Activated T-cell treated with anti-CD3 and anti-CD28 coated beads, Interleukin-2, amount 50 U/mL, for 1 hour (primary cell): ENCODE results near the gene HDLBP.
"Not testable (repeated sequence)": the region's sequence is repeated elsewhere in the genome, so short reads cannot be mapped to it uniquely, and the experiment has no call there.

ENCODE experiments used
- DNase-seq: peaks from one replicate; pipeline ENCODE4 v3.0.0-alpha.2; 2020

HDLBP gene

GRCh38 chr2:241302759-241303651, 12.5 kb downstream of the HDLBP start:
- DNase-seq, result no peak

- DNase-seq, result no peak
Observed at GRCh38 chr2:241302083-241302482, 13.4 kb downstream of the HDLBP start.

DNA sequence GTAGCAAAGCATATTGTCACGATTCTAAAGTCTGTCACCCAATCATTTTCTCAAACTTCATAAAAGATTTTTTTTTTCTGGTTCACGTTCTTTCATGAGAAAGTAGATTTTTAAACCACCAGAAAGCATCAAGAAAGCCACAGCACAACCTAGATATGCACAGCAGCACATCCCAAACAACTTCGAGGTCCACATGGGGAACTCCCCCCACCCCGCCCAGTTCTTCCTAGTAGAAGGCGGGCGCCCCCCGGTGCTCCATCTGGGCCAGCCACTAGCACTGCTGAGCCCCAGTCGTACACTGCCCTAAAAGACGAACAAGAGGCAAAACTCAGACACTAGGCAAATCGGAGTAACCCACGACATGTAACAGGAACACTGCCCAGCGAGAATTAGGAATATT, 15.5 kb downstream of the HDLBP start:
- DNase-seq, result peak; percentile 58

- DNase-seq, result peak; percentile 34
Observed at GRCh38 chr2:241298673-241299072, 16.8 kb downstream of the HDLBP start.

DNA sequence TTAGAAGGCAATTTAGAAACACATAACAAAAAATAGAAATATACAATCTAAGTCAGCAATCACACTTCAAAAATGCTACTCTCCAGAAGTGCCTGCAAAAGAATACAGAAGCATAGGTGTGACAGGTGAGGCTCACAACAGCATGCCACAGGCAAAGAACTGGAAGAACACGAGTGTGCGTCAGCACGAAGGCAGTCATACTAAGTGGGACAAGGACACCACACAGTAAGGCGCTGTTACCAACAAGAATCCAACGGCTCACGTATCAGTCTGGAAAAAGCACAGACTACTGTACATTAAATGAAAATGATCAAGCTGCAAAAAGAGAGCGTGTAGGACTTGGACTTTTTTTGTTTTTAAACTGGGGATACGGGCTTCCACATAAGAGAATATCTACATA, 18.7 kb downstream of the HDLBP start:
- DNase-seq, result no peak

DNA sequence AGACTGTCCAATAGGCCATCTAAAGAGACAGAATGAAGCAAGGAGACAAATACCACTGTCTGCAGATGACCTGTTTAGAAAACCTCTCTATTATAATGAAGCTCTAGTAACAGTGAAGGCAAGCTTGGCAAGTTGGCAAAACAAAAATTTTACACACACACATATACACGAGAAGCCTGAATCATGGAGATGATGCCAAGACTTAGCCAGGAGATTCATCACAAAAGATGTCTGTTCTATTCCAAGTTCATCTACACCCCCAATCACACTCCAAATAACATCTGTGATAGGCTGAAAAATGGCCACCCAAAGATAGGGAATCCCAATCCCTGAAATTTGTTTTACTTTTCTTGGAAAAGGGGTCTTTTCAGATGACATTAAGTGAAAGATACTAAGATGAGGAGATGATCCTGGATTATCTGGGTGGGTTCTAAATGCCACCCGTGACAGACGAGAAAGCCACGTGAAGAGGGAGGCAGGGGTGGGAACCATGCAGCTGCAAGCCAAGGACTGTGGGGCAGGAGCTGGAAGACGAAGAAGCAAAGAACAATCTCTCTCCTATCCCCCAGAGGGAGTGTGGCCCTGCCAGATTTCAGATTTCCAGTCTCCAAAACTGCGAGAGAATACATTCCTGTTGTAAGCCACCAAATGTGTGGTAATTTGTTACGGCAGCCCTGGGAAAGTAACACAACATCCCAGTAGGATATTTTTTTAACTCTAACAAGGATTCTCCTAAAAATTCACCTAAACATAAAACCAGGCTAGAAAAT, 20.0 kb downstream of the HDLBP start:
- DNase-seq, result no peak

DNA sequence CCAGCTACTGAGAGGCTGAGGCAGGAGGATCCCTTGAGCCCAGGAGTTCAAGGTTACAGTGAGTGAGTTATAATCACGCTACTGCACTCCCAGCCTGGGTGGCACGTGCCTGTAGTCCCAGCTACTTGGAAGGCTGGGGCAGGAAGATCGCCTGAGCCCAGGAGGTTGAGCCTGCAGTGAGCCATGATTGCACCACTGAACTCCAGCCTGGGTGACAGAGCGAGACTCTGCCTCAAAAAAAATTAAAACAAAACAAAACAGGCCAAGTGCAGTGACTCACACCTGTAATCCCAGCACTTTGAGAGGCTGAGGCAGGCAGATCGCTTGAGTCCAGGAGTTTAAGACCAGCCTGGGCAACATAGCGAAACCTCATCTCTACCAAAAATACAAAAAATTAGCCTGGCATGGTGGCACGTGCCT, 22.1 kb downstream of the HDLBP start:
- DNase-seq, result not testable (repeated sequence)

GRCh38 chr2:241291977-241292376, 23.5 kb downstream of the HDLBP start:
- no peak for DNase-seq

DNA sequence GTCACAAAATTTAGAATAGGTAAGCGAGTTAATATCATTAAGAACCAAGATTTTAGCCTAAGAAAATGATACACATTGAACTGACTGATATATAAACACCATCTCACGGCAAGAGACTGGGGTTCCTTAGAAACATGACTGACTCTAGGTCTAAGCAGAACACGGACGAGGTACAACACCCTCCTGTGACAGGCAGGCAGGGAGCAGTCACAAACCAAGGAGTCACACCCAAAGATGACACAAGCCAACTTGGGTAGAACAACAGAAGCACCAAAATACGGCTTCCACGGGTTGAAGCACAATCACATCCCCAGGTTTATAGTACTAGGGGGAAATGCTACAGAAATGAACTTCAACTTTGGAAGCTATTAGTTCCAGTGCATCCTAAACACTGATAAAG, 24.3 kb downstream of the HDLBP start:
- no peak for DNase-seq

DNA sequence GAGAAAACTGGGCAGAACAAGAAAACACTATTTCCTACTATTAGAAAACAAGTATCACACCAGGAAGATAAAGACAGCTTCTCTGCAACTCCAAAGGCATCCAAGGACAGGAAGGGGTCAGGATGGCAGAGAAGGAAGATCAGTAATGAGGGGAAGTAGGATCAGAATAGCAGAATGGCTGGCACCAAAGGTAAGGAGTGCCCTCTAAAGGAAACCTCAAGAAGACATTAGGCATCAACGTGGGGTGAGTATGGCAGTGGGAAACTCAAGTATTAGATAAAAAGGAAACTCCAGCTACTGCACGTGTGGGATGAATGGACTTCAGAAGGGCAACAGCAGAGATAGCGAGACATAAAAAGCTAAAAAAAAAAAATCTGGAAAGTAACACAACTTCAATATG, 25.9 kb downstream of the HDLBP start:
- DNase-seq, result no peak

DNA sequence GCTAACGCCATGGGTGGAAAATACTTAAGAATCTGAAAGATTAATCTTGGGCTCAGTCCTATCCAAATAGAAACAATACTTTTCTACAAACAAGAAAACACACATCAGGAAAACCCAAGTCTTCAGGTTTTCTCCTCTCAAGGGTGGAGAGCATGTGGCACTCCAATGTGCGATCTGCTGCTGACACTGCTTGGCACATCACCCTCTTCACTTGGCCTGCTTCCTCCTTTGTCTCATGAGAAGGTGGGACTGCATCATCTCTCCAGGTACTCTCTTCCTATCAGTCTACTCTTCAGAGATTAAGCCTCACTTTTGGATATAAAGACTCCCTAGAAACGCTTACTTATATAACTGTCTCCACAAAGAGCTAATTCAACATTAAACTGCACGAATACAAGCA, 26.4 kb downstream of the HDLBP start:
- DNase-seq, result no peak

- DNase-seq, result no peak
Observed at GRCh38 chr2:241288324-241288888, 27.1 kb downstream of the HDLBP start.

GRCh38 chr2:241286348-241287090, 29.0 kb downstream of the HDLBP start:
- no peak for DNase-seq

- DNase-seq, result no peak
Observed at GRCh38 chr2:241285596-241285995, 29.9 kb downstream of the HDLBP start.

DNA sequence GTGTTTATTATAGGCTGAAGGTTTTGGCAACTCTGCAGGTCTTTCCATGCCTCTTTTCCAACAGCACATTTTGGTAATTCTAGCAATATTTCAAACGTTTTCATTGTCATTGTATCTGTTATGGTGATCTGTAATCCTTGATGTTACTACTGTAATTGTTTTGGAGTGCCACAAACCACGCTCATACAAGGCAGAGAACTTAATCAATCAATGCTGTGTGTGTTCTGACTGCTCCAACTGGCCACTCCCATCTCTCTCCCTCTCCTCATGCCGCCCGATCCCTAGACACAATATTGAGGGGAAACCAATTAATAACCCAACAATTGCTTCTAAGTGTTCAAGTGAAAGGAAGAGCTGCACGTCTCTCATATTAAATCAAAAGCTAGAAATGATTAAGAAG, 32.9 kb downstream of the HDLBP start:
- DNase-seq, result no peak

DNA sequence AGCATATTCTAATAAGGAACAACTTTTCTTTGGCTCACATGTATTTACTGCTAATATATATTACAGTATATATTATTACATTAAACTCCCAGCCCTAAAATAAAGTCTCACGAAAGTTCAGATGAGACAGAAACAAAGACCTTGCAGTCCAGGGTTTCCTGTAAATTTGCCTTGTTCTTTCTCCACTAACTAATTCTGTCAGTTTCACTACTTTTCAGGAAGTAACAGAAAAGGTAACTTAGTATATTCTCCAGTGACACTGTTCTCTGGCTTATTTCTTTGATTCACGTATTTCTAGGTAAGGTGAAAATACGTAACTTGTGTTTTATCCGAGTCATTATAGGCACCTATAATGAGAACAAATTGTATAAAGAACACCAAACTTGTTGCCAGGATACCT, 35.2 kb downstream of the HDLBP start:
- DNase-seq, result no peak

DNA sequence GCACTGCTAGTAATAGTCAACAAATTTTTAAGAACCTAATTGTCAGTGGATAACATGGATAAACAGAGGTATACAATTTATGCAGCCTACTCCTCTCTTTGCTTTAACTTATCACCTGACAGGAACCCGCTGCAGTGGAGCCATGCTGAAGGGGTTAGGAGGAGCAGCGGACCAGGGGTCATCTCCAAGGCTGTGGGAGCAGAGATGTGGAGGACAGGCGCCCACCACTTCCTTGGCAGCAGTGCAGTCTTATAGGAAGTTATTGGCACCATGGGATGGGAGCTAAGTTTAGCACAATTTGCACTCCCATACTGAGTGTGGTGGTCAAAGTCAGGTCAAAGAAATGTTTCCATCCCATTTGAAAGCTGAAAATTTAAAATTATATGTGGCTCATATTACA, 35.6 kb downstream of the HDLBP start:
- DNase-seq, result no peak

DNA sequence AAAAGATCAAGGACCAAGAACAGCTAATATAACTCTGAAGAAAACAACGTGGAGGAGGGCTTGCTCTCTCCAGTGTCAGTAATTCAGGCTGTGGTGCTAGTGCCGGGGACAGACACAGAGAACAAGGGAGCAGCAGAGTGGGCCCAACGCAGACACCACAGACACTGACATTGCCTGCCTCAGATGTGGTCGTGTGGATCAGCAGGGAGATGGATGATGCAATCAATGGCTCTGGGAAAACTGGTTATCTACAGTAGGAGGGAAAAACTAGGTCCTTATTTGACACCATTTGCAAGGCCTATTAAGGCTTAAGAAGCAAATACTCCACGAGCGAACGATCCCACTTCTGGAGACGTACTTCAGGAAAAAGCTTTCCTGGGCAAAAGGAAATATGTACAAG, 36.1 kb downstream of the HDLBP start:
- DNase-seq, result no peak

DNA sequence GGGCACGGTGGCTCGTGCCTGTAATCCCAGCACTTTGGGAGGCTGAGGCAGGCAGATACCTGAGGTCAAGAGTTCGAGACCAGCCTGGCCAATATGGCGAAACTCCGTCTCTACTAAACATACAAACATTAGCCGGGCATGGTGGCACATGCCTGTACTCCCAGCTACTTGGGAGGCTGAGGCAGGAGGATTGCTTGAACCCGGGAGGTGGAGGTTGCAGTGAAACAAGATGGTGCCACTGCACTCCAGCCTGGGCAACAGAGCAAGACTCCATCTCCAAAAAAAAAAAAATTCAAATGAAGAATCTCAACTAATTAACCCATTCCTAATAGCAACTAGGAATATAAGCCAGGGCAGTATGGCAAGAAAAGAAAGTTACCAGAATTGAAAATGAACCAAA, 37.2 kb downstream of the HDLBP start:
- not testable (repeated sequence) for DNase-seq

DNA sequence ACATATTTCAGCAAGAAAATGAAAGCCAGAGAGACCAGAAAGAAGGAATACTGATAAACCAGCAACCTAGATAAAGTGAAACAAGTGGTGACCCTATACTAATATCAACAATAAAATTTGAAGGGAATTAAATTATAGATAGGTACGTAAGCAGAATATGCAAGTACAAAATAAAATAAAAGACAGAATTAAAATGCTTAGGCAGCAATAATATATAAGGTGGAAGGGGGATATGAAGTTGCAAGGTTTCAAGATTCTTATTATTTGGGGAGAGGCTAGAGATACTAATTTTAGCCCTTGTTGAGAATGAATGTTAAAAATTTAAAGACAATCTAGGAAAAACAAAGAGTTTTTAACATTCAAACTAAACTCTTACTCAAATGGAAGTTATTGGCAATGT, 39.6 kb downstream of the HDLBP start:
- DNase-seq, result no peak

- DNase-seq, result no peak
Observed at GRCh38 chr2:241275504-241275903, 40.0 kb downstream of the HDLBP start.

GRCh38 chr2:241274127-241274526, 41.3 kb downstream of the HDLBP start:
- DNase-seq, result no peak
